Measurements from ENCODE around the gene SERPINI1.

DNA sequence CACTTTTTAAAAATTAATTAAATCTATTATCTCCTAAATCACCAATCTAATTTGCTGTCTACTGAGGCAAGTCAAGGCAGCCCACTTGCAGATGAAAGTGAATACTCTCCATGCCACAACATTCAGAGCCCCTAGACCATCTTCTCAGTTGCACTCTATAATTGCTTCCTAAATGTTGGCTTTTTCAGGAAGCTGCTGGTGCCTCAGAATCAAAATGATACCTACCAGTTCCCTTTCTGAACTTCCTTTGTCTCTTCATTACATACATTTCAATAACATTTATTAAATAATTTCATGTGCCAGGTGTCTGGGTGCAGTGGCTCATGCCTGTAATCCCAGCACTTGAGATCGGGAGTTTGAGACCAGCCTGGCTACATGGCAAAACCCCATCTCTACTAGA lies 124.1 kb downstream of the SERPINI1 start:
- TF ChIP-seq, protein P1, sequence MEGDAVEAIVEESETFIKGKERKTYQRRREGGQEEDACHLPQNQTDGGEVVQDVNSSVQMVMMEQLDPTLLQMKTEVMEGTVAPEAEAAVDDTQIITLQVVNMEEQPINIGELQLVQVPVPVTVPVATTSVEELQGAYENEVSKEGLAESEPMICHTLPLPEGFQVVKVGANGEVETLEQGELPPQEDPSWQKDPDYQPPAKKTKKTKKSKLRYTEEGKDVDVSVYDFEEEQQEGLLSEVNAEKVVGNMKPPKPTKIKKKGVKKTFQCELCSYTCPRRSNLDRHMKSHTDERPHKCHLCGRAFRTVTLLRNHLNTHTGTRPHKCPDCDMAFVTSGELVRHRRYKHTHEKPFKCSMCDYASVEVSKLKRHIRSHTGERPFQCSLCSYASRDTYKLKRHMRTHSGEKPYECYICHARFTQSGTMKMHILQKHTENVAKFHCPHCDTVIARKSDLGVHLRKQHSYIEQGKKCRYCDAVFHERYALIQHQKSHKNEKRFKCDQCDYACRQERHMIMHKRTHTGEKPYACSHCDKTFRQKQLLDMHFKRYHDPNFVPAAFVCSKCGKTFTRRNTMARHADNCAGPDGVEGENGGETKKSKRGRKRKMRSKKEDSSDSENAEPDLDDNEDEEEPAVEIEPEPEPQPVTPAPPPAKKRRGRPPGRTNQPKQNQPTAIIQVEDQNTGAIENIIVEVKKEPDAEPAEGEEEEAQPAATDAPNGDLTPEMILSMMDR (conservative IDR thresholded peaks at IDR 0.05) = no peak
- no peak for TF ChIP-seq ZFX (IDR thresholded peaks at IDR 0.05)

Measured in C4-2B (cell line).